T-helper 2 cell treated with Interferon-gamma antibody and Interleukin-4, amounts not matched to agents 100 ng/mL and 5 ng/mL, for 36 hours (primary cell): ENCODE measurements around the gene ADAP1. TPM values are rescaled to one million over a fixed set of nuclear protein-coding genes. Genes with fewer than 3 reads are reported as not detected.

Experiments used
- intact Hi-C: fragments of 100-400 bp; cut with micrococcal nuclease; formaldehyde crosslinking; loops from one replicate; pipeline ENCODE4 v1.15.1; 2023
- total RNA-seq: library from RNA; stranded (reverse); gene quantifications from 2 replicates; pipeline ENCODE4 v1.2.3, GENCODE V29; 2022

The ADAP1 gene
- total RNA-seq, 1 donor from 2014 or later, result 25.0 TPM

- intact Hi-C loops, result no loop called here
Measured at GRCh38 chr7:884191-885003, 70.1 kb downstream of the ADAP1 start.

- intact Hi-C loops, result no loop called here
Measured at GRCh38 chr7:883055-884021, 71.1 kb downstream of the ADAP1 start.

- intact Hi-C loops, result no loop called here
Measured at GRCh38 chr7:882336-883035, 72.0 kb downstream of the ADAP1 start.

- intact Hi-C loops, result no loop called here
Measured at GRCh38 chr7:881441-882234, 72.8 kb downstream of the ADAP1 start.

- intact Hi-C loops, result no loop called here
Measured at GRCh38 chr7:880450-880849, 74.0 kb downstream of the ADAP1 start.

- intact Hi-C loops, result loop anchor here (5.0 to 10.0 kb wide), 2 partner anchors 163 to 255 kb away; partner anchors contain the start of gene GPR146
Measured at GRCh38 chr7:879706-880105, 74.8 kb downstream of the ADAP1 start.

GRCh38 chr7:879093-879492, 75.4 kb downstream of the ADAP1 start:
- intact Hi-C loops, result loop anchor here (5.0 to 10.0 kb wide), 2 partner anchors 163 to 256 kb away; partner anchors contain the start of gene GPR146

GRCh38 chr7:877312-878232, 76.9 kb downstream of the ADAP1 start:
- intact Hi-C loops, result loop anchor here (2.0 to 10.0 kb wide), 4 partner anchors 151 to 283 kb away; partner anchors contain the start of genes DNAAF5, GPR146, PRKAR1B and ZFAND2A

- intact Hi-C loops, result loop anchor here (1.0 to 10.0 kb wide), 7 partner anchors 46 to 284 kb away; partner anchors contain the start of genes COX19, DNAAF5, GPR146 and PRKAR1B
Measured at GRCh38 chr7:876972-877311, 77.5 kb downstream of the ADAP1 start.

GRCh38 chr7:876077-876971, 78.2 kb downstream of the ADAP1 start, which contains the start of gene GET4:
Gene GET4, plus strand, starts transcription at chr7:876554. Its CDS starts 92 bp downstream, at chr7:876646.
- intact Hi-C loops, result loop anchor here (1.0 to 10.0 kb wide), 7 partner anchors 47 to 284 kb away; partner anchors contain the start of genes COX19, DNAAF5, GPR146 and PRKAR1B

- intact Hi-C loops, result loop anchor here (1.0 to 10.0 kb wide), 7 partner anchors 48 to 285 kb away; partner anchors contain the start of genes COX19, DNAAF5, GPR146 and PRKAR1B
Measured at GRCh38 chr7:875476-876076, 78.9 kb downstream of the ADAP1 start.

GRCh38 chr7:875051-875450, 79.4 kb downstream of the ADAP1 start:
- intact Hi-C loops, result loop anchor here (5.0 to 10.0 kb wide), 2 partner anchors 167 to 260 kb away; partner anchors contain the start of gene GPR146

- intact Hi-C loops, result loop anchor here (10.0 kb wide), 1 partner anchor 261 kb away; a partner anchor contains a TSS
Measured at GRCh38 chr7:874031-874749, 80.3 kb downstream of the ADAP1 start.

- intact Hi-C loops, result loop anchor here (1.0 to 10.0 kb wide), 3 partner anchors 42 to 551 kb away; a partner anchor contains a TSS
Measured at GRCh38 chr7:873367-874002, 81.0 kb downstream of the ADAP1 start.

- intact Hi-C loops, result loop anchor here (1.0 to 10.0 kb wide), 3 partner anchors 41 to 550 kb away; a partner anchor contains a TSS
Measured at GRCh38 chr7:872685-873084, 81.8 kb downstream of the ADAP1 start.
